HCT116 (cell line): ENCODE data around the gene HPS1. TPM values are rescaled to one million over a fixed set of nuclear protein-coding genes. Genes with fewer than 3 reads are reported as not detected.

Experiments used
- ATAC-seq: fragments of 200-7000 bp; cut with Tn5 transposase; 2 replicates; pipeline ENCODE4 v1.9.1; 2020; ENCODE audit warnings: mild to moderate bottlenecking, moderate library complexity
- BruUV-seq: library from RNA; stranded (reverse); fragments of 400-500 nt; replicated peaks from 2 replicates; lab custom pipeline; 2021; lab: Mats Ljungman, UMichigan
- CTCF ChIA-PET: fragments of 300-600 bp; sonication (Branson Sonifier 250); formaldehyde crosslinking; loops from one replicate; lab custom pipeline; 2021; ENCODE audit warnings: antibody characterized with exemption; lab: Charles Lee
- POLR2A ChIA-PET: fragments of 300-600, 350-600 bp; sonication (Branson Sonifier 250); formaldehyde crosslinking; loops from one replicate; lab custom pipeline; 2021; ENCODE audit warnings: antibody characterized with exemption; lab: Charles Lee
- RAD21 ChIA-PET, 2 experiments: fragments of 300-600 bp; sonication (Branson Sonifier 250); formaldehyde crosslinking; loops; one replicate each; lab custom pipeline; 2023; ENCODE audit warnings: low total read pairs in 2 of 2; ENCODE audit not compliant: uncharacterized antibody in 2 of 2, unreplicated experiment in 2 of 2, low non-redundant PET in 1 of 2; lab: Charles Lee
- DNase-seq: peaks from one replicate; pipeline ENCODE4 v3.0.0-alpha.2; 2010; ENCODE audit warnings: low read depth, low spot score
- H2AFZ ChIP-seq: fragments of 200-600 bp; shearing (Covaris generic), sonication (generic); 2 replicates; pipeline ENCODE4 v1.6.1; 2017; ENCODE audit warnings: low read depth, mixed run types, mixed read lengths, antibody characterized with exemption, low read length; ENCODE audit not compliant: poor library complexity, severe bottlenecking
- H3K27ac ChIP-seq: 2 replicates; pipeline ENCODE4 v1.5.1; 2012; ENCODE audit warnings: low read depth, low read length
- H3K27me3 ChIP-seq: fragments of 200-600 bp; sonication (generic); 2 replicates; pipeline ENCODE4 v1.6.1; 2016; ENCODE audit warnings: mixed run types, low read length, mixed read lengths; ENCODE audit not compliant: insufficient read depth
- H3K36me3 ChIP-seq, 2 experiments: fragments of 200-500 bp in 1 of 2; fragments of 200-600 bp in 1 of 2; sonication (Bioruptor generic) in 1 of 2; sonication (generic) in 1 of 2; 2 replicates each; pipeline versions ENCODE4 v1.5.1 to v1.6.1; 2014 to 2016; ENCODE audit warnings: low read length in 2 of 2, inconsistent platforms in 1 of 2, mixed read lengths in 1 of 2, mixed run types in 1 of 2; ENCODE audit not compliant: insufficient read depth in 2 of 2, control insufficient read depth in 1 of 2
- H3K4me1 ChIP-seq, 2 experiments: fragments of 200-600 bp in 1 of 2; sonication (generic) in 1 of 2; 2 replicates each; pipeline versions ENCODE4 v1.5.1 to v1.6.1; 2012 to 2017; ENCODE audit warnings: low read length in 2 of 2, inconsistent platforms in 1 of 2, mild to moderate bottlenecking in 1 of 2, mixed read lengths in 1 of 2, mixed run types in 1 of 2, moderate library complexity in 1 of 2; ENCODE audit not compliant: insufficient read depth in 2 of 2, control insufficient read depth in 1 of 2
- H3K4me2 ChIP-seq: fragments of 200-600 bp; sonication (generic); 2 replicates; pipeline ENCODE4 v1.6.1; 2017; ENCODE audit warnings: mixed run types, low read length, mixed read lengths
- H3K4me3 ChIP-seq, 2 experiments: fragments of 200-600 bp in 1 of 2; sonication (generic) in 1 of 2; replicated peaks in 1 of 2; 2 replicates each; pipeline ENCODE4 v1.5.1; 2011 to 2016; ENCODE audit warnings: low read length in 2 of 2, control low read depth in 1 of 2, low read depth in 1 of 2, mild to moderate bottlenecking in 1 of 2, mixed read lengths in 1 of 2, mixed run types in 1 of 2
- H3K79me2 ChIP-seq: fragments of 200-600 bp; sonication (generic); 2 replicates; pipeline ENCODE4 v1.6.1; 2017; ENCODE audit warnings: mild to moderate bottlenecking, mixed run types, low read length, moderate library complexity, mixed read lengths; ENCODE audit not compliant: insufficient read depth
- H3K9ac ChIP-seq: fragments of 200-600 bp; sonication (generic); 2 replicates; pipeline ENCODE4 v1.6.1; 2016; ENCODE audit warnings: low read length, mixed read lengths
- H3K9me2 ChIP-seq: fragments of 200-600 bp; sonication (generic), shearing (Covaris generic); 2 replicates; pipeline ENCODE4 v1.6.1; 2017; ENCODE audit warnings: mixed run types, mild to moderate bottlenecking, moderate library complexity; ENCODE audit not compliant: insufficient read depth
- H3K9me3 ChIP-seq, 2 experiments: fragments of 200-500 bp in 1 of 2; fragments of 200-600 bp in 1 of 2; sonication (Bioruptor generic) in 1 of 2; sonication (generic) in 1 of 2; 2 replicates each; pipeline ENCODE4 v1.6.1; 2014 to 2017; ENCODE audit warnings: low read length in 2 of 2, mixed read lengths in 2 of 2, inconsistent platforms in 1 of 2, low read depth in 1 of 2, mild to moderate bottlenecking in 1 of 2, mixed run types in 1 of 2, moderate library complexity in 1 of 2; ENCODE audit not compliant: control insufficient read depth in 1 of 2, insufficient read depth in 1 of 2
- H4K20me1 ChIP-seq: fragments of 200-600 bp; sonication (generic), shearing (Covaris generic); 2 replicates; pipeline ENCODE4 v1.6.1; 2017; ENCODE audit warnings: mixed run types, mild to moderate bottlenecking, moderate library complexity; ENCODE audit not compliant: insufficient read depth
- CTCF ChIP-seq, 3 experiments: fragments of 200-600 bp in 1 of 3; sonication (generic) in 1 of 3; IDR thresholded peaks in 2 of 3; conservative IDR thresholded peaks in 1 of 3; 2 replicates each; pipeline ENCODE4 v1.5.1; 2012 to 2017; ENCODE audit warnings: low read depth in 2 of 3, low read length in 2 of 3, antibody characterized with exemption in 1 of 3, borderline replicate concordance in 1 of 3, control low read depth in 1 of 3, mild to moderate bottlenecking in 1 of 3, mixed read lengths in 1 of 3, mixed run types in 1 of 3, moderate library complexity in 1 of 3; ENCODE audit not compliant: insufficient read depth in 1 of 3
- SP1 ChIP-seq: IDR thresholded peaks from 2 replicates; pipeline ENCODE4 v1.6.1; 2012; ENCODE audit warnings: low read depth
- SRF ChIP-seq: IDR thresholded peaks from 2 replicates; pipeline ENCODE4 v1.6.1; 2012; ENCODE audit warnings: low read depth
- ZBTB33 ChIP-seq: IDR thresholded peaks from 2 replicates; pipeline ENCODE4 v1.6.1; 2011; ENCODE audit warnings: mild to moderate bottlenecking, low read length, moderate library complexity; ENCODE audit not compliant: insufficient replicate concordance; ENCODE audit errors: extremely low read depth
- ZNF274 ChIP-seq: fragments of 200-500 bp; sonication (Bioruptor generic); IDR thresholded peaks from 2 replicates; pipeline ENCODE4 v1.6.1; 2014; ENCODE audit warnings: mild to moderate bottlenecking, low read depth, low read length, inconsistent platforms
- intact Hi-C: fragments of 100-400 bp; cut with micrococcal nuclease; formaldehyde crosslinking; loops from 2 replicates; pipeline ENCODE4 v1.10.0; 2022
- total RNA-seq: library from RNA; stranded (reverse); gene quantifications from one replicate; pipeline ENCODE4 v1.2.1, GENCODE V29; 2021; ENCODE audit not compliant: unreplicated experiment

The HPS1 gene
- total RNA-seq, 1 experiment from 2014 or later: 64.3 TPM

- H3K4me3 ChIP-seq: no peak overlapping the region
- H3K9me3 ChIP-seq: peaks cover 0 to 10% of the 10 kb centered on the region in 2 experiments; a peak in 2 of 4 replicates
- no peaks in the 10 kb centered on the region for H3K9me2 ChIP-seq
- no peak overlapping the region for H3K27ac ChIP-seq
- no peaks in the 10 kb centered on the region for H3K79me2 ChIP-seq
- H3K9ac ChIP-seq: no peak overlapping the region
- POLR2A ChIA-PET: no interaction called here
- peaks cover 0 to 11% of the 10 kb centered on the region in 2 experiments; a peak in 3 of 4 replicates for H3K4me1 ChIP-seq
- H3K4me2 ChIP-seq: no peak overlapping the region
- DNase-seq: no peak
- H3K36me3 ChIP-seq: no peaks in the 10 kb centered on the region
- TF ChIP-seq CTCF (IDR thresholded peaks at IDR 0.05 in 2 of 3, conservative IDR thresholded peaks at IDR 0.05 in 1 of 3; ENCODE audit: borderline replicate concordance in 1 of 3, insufficient read depth in 1 of 3, low read depth in 2 of 3, low read length in 2 of 3): no peak
- TF ChIP-seq SP1: no peak
- no peak for TF ChIP-seq SRF
- no peak for TF ChIP-seq ZNF274
- TF ChIP-seq ZBTB33: no peak
- TF ChIP-seq, all 23 proteins: peak for 0
- no peak for ATAC-seq
- H2AFZ ChIP-seq: no peak overlapping the region
- RAD21 ChIA-PET: no interaction called here
- intact Hi-C loops: no loop called here
- CTCF ChIA-PET: no interaction called here
- peaks cover 5% of the 10 kb centered on the region; the same call in 1 of the 2 replicates for H3K27me3 ChIP-seq
- no peaks in the 10 kb centered on the region for H4K20me1 ChIP-seq
- no TSS peak for BruUV-seq
Observed at GRCh38 chr10:98376485-98376884, 70.2 kb downstream of the HPS1 start.
